RPMI8226 (cell line): ENCODE data around the gene TRIM67.

Source experiments
- DNase-seq: peaks from one replicate; pipeline ENCODE4 v3.0.0-alpha.2; 2015

The TRIM67 gene

DNA sequence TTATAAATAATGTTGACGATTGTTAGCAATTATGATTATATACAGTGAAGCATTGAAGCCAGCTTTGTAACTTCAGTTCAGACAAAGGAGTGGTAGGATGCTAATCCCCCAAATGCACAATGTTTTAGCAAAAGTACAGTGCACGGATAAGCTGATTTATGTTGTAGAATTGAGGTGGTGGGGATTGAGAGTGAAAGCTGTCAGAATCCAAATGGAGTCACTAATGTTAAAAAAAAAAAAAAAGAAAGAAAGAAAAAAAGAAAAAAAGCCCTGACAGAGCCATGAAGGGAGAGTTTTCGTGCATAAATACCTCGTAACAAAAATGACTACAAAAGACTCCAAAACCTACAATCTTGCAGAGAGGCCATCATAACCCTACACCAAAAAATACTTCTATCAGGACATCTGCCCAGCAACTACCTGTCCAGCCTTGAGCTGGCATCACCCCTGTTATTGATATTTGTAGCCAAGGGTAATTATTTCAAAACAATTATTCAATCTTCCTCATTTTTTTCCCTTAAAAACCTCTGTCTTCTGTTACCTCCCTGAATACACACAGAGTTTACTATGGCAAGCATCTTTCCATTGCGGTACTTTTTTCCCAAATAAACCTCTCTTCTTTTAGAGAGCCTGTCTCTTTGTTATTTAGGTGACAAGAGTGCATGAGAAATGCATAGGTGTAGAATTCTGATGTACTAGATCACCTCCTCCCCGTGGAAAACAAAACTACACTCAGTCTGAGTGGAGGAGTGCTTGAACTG is 2.5 kb upstream of the TRIM67 start:
- DNase-seq: no peak

DNA sequence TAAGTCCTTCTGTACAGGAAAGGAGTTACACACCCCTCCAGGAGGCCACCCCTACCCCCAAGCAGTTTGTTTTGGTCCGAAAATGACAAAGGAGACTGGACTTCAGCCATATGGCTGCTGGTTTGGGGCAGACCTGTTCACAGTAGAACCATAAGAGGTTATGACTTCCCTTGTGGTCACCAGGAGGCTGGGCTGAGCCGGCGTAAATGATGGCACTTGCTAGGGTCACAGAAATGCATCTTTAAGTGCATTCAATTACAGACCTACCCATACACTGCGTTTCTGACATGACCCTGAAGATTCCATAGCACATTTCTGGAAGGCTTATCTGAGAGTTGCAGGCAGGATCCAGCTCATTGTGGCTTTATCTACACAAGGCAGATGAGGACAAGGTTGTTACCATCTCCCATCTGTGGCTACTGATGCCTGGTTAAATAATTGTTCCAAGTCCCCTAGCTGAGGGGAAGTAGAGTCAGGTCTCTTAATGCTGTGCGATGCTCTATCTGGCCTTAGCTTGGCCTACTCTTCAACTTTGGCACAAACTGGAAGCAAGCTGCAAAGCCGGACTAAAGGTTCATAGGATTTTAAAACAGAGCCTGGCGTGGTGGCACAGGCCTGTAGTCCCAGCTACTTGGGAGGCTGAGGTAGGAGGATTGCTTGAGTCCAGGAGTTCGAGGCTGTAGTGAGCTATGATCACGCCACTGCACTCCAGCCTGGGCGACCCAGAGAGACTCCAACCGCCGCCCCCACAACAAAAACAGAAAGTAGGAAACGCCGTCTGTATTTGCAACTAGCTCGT is 1.7 kb upstream of the TRIM67 start:
- no peak for DNase-seq

DNA sequence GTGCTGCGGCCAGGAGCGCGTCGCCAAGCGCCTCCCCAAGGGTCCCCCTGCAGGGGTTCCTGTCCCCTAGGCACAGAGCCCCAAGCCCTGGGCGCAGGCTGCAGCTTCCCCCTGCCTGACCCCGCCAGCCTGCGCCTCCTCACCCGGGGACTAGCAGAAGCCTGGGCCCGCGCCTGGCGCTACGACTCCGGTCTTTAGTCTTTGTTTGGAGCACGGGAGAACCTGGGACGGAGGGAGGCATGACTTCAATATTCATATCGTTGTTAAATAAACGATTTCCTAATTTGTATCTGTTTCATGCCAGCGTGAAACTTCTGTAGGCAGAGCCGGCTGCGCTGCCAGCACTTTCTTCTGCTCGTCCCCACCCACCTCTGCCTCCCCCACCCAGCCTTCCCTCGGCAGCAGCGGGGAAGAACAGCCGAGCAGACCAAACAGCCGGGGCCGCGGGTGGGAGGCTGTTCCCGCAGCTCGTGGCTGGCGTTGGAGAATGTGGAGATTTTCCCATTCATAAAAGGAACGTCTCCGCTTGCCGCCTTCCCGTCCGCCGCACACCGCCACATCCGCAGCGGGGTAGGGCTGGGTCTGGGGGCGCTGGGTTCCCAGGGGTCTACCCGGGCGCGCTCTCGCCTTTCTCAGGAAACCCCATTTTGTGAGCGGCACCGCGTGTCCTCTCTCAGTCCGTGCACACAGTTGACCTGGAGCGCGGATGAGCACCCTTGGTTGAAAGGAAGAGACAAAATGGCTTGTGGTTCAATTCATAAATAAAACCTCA is 777 bp upstream of the TRIM67 start:
- no peak for DNase-seq

DNA sequence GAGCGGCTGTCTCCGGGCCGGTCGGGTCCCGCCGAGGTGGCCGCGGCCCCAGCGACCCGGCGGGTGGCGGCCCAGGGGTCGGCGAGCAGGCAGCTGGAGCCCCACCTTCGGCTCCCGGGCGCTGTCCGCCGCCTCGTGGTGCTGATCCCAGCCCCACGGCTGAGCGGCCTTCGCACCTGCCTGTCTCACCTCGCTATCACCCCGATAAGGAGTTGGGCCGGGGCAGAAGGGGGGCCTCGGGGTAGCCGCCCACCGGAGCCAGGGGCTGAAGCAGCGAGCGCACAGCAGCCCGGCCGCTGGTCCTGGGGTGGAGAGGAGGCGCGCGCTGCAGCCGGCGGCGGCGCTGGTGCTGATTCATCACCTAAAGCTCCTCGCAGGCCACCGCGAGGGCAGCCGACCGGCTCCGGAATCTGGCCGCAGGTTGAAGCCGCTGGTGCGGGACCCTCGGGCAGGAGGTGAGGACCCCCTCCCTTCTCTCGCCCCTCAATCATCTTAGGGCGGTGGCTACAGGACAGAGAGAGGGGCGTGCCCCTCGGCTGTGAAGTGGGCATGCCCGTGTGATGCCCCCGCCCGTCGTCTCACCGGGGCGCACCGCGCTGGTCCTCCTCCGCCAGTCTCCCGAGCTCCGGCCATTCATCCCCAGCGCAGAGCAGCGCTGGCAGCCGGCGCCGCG is 575 bp downstream of the TRIM67 start:
- peak; percentile 70 for DNase-seq

DNA sequence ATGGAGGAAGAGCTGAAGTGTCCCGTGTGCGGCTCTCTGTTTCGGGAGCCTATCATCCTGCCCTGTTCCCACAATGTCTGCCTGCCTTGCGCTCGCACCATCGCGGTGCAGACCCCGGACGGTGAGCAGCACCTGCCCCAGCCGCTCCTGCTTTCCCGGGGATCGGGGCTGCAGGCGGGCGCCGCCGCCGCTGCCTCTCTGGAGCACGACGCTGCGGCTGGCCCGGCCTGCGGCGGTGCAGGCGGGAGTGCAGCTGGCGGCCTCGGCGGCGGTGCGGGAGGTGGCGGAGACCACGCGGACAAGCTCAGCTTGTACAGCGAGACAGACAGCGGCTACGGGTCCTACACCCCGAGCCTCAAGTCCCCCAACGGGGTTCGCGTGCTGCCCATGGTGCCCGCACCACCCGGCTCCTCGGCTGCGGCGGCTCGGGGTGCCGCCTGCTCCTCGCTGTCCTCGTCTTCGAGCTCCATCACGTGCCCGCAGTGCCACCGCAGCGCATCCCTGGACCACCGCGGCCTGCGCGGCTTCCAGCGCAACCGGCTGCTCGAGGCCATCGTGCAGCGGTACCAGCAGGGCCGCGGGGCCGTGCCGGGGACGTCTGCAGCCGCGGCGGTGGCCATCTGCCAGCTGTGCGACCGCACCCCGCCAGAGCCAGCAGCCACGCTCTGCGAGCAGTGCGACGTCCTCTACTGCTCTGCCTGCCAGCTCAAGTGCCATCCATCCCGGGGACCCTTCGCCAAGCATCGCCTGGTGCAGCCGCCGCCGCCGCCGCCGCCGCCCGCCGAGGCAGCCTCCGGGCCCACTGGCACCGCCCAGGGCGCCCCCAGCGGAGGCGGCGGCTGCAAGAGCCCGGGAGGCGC is 1.3 kb downstream of the TRIM67 start:
- no peak for DNase-seq

DNA sequence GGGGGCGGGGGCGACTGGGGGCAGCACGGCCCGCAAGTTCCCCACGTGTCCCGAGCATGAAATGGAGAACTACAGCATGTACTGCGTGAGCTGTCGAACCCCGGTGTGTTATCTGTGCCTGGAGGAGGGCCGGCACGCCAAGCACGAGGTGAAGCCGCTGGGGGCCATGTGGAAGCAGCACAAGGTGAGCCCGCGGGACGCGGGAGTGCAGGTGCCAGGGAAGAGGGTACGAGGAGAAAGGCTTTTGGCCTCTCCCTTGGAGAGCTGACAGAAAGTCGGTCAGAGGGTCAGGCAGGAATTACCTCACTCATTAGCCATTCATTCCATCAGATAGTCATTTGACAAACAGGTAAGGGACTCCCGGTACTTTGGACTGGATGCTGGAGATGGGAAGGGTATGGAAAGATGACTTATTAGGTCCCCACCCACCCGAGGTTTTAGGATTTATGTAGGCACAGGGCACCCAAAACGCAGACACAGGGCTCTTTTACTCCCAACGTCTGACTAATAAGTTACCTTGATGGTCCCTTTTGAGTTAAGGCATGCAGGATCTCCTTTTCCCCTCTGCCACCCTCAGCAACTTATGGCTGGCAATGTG is 2.1 kb downstream of the TRIM67 start:
- DNase-seq: no peak

DNA sequence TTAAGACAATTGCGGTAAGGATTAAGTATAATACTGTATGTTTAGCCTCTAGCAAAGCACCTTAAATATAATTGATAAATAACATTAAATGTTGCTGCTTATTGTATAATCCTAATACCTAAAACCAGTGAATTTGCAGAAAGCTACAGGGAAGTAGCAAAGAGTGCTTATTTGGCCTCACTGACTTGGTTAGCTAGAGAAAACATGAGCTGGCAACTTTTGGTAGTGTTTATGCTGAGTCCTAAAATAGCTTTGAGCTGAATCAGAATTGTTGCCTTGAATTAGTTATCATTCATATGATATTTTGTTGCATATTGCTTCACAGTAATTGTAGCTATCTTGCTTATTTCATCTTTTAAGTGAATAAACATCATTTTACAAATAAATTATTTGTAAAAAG is 3.5 kb downstream of the TRIM67 start:
- DNase-seq: peak; percentile 56

DNA sequence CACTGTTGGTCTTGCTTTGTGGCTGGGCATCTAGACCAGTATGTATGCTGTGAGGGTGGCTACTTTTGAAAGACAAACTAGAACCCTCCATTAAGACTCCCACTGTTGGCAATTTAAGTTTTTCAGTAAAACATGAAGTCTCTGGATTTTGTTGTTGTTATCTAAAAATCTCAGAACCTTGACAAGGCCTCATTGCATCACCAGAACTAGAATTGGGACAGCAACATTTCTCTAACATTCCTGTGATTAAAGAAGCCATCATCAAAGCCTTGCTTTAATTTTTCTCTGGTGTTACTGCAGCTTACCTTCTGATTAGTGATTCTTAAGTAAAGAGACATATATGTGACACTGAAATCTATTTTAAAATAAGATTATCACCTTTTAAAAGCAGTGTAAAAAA is 4.5 kb downstream of the TRIM67 start:
- DNase-seq: no peak

DNA sequence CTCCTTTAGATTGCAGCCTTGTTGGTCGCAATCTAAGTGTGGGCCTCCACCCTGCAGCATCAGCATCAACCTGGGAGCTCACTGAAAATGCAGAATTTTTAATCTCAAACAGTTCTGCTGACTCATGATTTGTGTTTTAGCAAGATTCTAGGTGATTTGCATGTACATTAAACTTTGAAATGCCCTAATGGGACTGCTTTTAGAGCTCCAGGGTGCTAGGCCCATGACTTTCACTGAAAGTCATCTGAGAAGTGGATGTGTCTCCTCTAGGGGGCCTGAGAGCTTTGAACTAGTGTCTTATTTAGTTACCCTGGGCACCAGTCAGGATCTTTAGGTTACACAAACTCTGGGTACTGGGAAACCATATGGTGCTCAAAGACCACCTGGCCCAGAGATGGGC is 9.0 kb downstream of the TRIM67 start:
- DNase-seq: peak; percentile 43

DNA sequence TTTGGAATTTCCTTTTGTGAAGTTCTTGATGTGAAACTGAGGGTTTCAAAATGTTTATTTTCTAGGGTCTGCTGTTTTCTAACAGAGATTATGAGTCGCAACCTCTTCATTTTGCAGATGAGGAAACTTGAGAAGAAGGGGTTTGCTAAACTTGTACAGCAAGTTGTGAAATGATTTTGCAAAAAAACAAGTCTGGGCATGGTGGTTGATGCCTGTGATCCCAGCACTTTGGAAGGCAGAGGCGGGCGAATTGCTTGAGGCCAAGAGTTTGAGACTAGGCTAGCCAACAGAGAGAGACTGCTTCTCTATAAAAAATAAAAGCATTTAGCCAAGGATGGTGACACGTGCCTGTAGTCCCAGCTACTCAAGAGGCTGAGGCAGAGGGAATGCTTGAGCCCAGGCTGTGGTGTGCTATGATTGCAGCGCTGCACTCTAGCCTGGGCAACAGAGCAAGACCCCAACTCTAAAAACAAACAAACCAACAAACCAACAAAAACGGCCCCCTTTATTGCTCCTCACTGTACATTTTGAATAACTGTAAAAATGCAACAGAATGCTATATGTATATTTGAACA is 9.9 kb downstream of the TRIM67 start:
- DNase-seq: no peak

DNA sequence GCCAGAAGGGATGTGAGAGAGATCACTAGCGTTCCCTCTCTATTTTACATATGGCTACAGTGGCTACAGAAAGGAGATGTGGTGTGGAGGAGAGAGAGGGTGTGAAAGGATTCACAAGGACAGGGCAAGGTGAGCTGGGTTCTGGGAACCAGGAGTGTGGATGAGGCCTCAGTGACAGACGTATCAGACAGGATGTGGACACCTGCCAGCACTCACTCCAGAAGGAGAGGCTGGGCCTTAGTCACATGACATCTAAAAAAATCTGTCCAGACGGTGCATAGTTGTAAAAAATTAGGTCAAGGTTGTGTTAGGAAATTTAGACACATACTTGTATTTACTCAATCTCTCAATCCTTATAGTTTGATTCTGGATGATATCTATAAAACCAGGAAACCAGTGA is 10.6 kb downstream of the TRIM67 start:
- DNase-seq: no peak

DNA sequence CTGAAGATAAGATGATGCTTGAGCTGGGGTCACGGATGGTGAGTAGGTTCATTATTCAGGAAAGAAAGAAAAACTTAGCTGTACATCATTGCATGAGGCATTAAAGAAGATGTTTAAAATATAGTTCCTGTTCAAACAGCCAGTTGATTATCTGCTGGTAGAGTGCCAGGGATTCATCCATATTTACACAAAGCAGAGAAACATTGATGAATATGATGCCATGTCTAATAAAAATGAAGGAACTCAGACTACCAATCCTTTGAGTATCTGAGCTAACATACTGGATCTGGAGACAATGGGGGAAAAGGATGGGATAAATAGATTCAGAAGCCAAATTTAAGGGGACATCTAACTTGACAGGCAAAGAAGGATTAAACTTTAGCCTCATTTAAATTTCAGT is 14.6 kb downstream of the TRIM67 start:
- DNase-seq: no peak

DNA sequence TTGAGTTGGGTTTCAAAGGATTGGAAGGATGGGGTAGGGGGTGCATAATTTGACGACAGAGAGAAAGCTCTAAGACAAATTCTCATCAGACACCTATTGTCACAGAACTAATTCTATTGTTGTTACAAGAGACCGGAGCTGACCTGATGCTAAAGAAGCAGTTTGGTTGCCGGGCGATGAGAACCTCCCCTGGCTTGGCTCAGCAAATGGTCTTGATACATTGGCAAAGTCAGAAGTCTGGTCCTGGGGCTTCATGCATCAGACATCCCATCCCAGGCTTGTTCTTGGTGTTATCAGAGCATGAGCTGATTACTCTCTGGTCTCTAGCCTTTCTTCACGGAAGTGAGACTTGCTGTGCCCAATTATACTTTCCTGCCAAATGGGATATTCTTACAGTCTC is 15.4 kb downstream of the TRIM67 start:
- DNase-seq: no peak

DNA sequence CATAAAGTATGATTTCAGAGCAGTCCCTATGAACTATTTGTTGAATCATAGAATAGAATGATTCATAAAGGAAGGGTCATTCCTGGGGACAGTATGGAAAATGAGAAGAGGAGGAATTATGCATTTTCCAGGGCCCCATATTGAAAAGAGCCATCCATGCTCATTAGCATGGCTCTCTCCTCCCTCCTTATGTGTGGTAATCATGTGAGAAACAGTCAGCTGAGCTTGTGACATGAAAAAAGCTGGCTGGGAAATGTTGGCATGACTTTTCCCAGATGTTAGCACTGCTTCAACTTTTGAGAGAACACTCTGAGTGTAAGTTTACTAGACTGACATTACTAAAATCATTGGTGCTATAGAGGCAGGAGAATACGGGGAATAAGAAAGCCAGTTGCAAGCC is 16.1 kb downstream of the TRIM67 start:
- no peak for DNase-seq

DNA sequence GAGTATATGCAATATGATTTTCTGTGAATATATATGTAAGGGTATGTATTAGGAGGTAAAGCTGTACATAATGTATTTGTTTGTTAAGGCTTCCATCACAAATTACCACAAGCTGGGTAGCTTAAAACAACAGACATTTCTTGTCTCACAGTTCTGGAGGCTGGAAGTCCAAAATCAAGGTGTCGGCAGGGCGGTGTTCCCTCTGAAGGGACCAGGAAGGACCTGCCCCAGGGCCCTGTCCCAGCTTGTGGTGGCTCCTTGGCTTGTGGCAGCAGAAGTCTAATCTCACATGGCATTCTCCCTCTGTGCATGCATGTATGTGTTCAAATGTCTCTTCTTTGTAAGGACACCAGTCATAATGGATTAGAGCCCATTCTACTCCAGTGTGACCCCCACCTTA is 17.1 kb downstream of the TRIM67 start:
- no peak for DNase-seq

DNA sequence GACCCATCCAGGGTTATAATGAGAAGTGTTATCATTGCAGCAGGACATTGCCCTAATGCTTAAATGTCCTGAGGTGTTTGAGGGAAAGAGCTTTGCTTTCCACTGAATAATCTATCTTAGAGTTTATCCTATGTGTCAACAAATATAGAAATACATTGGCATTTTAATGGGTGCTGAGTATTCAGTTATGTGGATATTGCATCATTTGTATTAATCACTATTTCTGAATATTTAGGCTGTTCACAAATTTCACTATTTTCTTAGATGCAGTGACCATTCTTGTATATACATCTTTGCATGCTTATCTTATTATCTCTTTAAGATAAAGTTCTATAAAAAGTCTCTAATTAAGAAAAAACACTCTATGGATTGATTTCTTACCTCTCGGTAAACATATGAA is 18.2 kb downstream of the TRIM67 start:
- DNase-seq: no peak

DNA sequence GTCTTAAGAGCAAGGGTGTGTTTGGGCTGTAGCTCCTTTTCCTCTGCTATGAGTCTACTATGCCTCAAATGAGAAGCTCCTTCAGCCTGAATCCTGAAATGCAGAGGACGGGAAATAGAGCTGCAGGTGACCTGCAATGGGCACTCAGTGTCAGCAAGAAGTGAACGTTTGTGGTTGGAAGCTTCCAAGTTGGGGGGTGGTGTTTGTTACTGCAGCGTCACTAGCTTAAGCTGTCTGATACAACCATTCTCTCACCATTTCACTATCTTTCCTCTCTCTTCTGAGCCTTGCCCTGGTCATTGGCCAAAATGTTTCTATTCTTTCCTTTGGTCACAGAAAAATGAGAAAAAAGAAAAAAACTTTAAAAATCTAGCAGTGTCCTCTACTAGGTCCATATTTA is 19.4 kb downstream of the TRIM67 start:
- no peak for DNase-seq

DNA sequence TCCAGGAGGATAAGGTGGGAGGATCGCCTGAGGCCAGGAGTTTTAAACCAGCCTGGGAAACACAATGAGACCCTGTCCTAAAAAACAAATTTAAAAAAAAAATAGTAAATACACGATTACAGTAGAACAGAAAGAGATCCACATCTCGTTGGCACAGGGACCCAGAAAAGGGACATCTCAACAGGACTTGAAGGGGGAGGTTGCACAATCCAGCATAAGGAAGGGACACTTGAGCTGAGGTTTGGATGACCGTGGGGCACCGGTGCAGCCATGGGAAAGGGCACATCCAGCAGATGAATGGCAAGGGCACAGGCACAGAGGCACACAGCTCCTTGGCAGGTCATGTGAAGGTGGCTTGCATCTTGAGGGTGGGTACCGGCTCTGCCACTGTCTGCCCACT is 20.5 kb downstream of the TRIM67 start:
- no peak for DNase-seq

DNA sequence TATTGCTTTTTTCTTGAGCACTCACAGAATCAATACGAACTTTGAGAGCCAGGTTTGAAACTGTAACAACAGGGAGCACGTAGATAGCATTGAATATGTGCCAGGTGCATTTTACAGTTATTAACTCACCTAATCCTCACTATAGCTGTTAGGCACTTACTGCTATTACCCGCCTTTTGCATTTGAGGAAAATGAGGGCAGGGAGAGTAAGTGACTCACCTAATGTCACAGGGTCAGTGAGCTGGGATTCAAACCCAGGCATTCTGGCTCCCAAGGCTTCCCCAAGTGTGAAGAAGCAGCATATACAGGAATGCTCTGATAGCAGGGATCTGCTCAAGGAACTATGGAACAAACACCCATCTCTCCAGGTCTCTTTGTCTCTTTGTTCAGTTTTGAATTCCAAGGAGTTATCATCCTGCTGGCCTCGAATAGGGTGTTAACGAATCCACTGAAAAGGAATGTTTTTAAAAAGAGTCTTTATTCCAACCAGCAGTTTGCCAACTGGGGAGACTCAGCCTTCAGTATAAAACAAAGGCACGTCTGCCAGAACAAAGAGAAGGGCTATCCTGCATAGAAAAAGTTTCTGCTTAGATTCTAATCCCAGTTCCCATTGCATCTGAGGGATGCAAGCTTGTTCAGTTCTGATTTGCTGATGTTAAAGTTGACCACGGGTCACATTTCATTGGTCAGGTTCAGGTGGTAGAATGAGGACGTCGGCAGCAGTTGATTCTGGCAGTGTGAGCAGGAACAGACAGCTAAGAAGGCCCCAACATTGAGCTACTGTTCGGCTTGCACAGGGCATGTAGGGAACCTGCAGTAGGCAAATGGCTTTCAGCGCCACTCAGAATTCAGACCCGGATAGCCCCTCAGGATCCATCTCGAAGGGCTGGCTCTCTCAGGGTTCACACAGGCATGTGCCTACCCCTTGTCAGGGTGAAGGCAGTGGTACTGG is 22.1 kb downstream of the TRIM67 start:
- DNase-seq: no peak

DNA sequence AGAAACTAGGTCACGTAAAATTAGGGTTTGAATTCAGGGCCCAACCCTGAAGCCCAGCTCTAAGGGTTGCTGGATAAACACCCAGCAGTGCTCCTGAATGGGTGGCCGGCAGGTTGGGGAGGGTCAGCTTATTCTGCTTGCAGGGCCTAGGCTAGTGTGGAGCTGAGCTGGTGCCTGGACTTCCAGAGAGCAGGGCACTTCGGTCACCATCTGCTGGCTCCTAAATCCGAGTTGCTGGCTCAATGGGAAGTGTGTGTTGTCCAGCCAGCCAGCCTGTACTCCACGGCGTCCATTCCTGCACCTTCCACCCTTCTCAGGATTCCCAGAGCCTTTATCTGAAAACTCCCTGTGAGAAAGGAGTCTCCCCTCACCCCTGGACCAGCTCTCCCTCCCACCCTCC is 23.0 kb downstream of the TRIM67 start:
- DNase-seq: no peak
